HG02571 (cell line): ENCODE measurements around the gene RDM1.

ENCODE experiments used
- ATAC-seq: cut with Tn5 transposase; IDR thresholded peaks from one replicate; pipeline ENCODE4 v1.9.1; 2021; ENCODE audit warnings: mild to moderate bottlenecking, moderate library complexity; ENCODE audit not compliant: unreplicated experiment

RDM1 gene

GRCh38 chr17:35934760-35935159, 4.2 kb upstream of the RDM1 start:
- ATAC-seq: no peak

- ATAC-seq: no peak
Measured at GRCh38 chr17:35932586-35932985, 2.0 kb upstream of the RDM1 start.

GRCh38 chr17:35931794-35932425, 1.3 kb upstream of the RDM1 start:
- no peak for ATAC-seq

- ATAC-seq: no peak
Measured at GRCh38 chr17:35927714-35928113, 2.9 kb downstream of the RDM1 start.

GRCh38 chr17:35923609-35924114, 6.9 kb downstream of the RDM1 start:
- no peak for ATAC-seq

- ATAC-seq: no peak
Measured at GRCh38 chr17:35920229-35920628, 10.3 kb downstream of the RDM1 start.

- ATAC-seq: no peak
Measured at GRCh38 chr17:35918665-35919064, 11.9 kb downstream of the RDM1 start.

- no peak for ATAC-seq
Measured at GRCh38 chr17:35917519-35918213, 12.9 kb downstream of the RDM1 start.

- ATAC-seq: no peak
Measured at GRCh38 chr17:35915153-35915964, 15.2 kb downstream of the RDM1 start.

- no peak for ATAC-seq
Measured at GRCh38 chr17:35914354-35914753, 16.2 kb downstream of the RDM1 start.

- ATAC-seq: no peak
Measured at GRCh38 chr17:35913609-35914008, 17.0 kb downstream of the RDM1 start.

GRCh38 chr17:35912942-35913341, 17.6 kb downstream of the RDM1 start:
- no peak for ATAC-seq

GRCh38 chr17:35912339-35912912, 18.1 kb downstream of the RDM1 start:
- no peak for ATAC-seq

- no peak for ATAC-seq
Measured at GRCh38 chr17:35909408-35909807, 21.2 kb downstream of the RDM1 start.

GRCh38 chr17:35907691-35908090, 22.9 kb downstream of the RDM1 start:
- no peak for ATAC-seq

- ATAC-seq: no peak
Measured at GRCh38 chr17:35906926-35907637, 23.5 kb downstream of the RDM1 start.

- no peak for ATAC-seq
Measured at GRCh38 chr17:35906191-35906925, 24.2 kb downstream of the RDM1 start.

- no peak for ATAC-seq
Measured at GRCh38 chr17:35903451-35903850, 27.1 kb downstream of the RDM1 start.

GRCh38 chr17:35901631-35902175, 28.9 kb downstream of the RDM1 start:
- ATAC-seq: no peak
